ENCODE data around the gene SH3PXD2B. TPM values are rescaled to one million over a fixed set of nuclear protein-coding genes. Genes with fewer than 3 reads are reported as not detected.
"Not testable (repeated sequence)": the region's sequence is repeated elsewhere in the genome, so short reads cannot be mapped to it uniquely, and the experiment has no call there.

Gene SH3PXD2B
- polyA plus RNA-seq, 3 donors: 28.7 to 32.1 (median 29.1) TPM

GRCh38 chr5:172420235-172420939 lies 33.9 kb downstream of the SH3PXD2B start:
- DNase-seq: no peak

GRCh38 chr5:172418862-172419814 lies 35.2 kb downstream of the SH3PXD2B start:
- DNase-seq: no peak

- peak; percentile 54 for DNase-seq
These were observed 36.2 kb downstream of the SH3PXD2B start for GRCh38 chr5:172417983-172418630.

GRCh38 chr5:172417130-172417841 lies 37.0 kb downstream of the SH3PXD2B start:
- DNase-seq: no peak

- DNase-seq: no peak
These were observed 38.7 kb downstream of the SH3PXD2B start for GRCh38 chr5:172415362-172416275.

- no peak for DNase-seq
These were observed 39.6 kb downstream of the SH3PXD2B start for GRCh38 chr5:172414531-172415361.

GRCh38 chr5:172413601-172414171 lies 40.6 kb downstream of the SH3PXD2B start:
- DNase-seq: no peak

GRCh38 chr5:172412724-172413286 lies 41.5 kb downstream of the SH3PXD2B start:
- no peak for DNase-seq

- no peak for DNase-seq
These were observed 42.7 kb downstream of the SH3PXD2B start for GRCh38 chr5:172411484-172412072.

GRCh38 chr5:172410662-172411483 lies 43.5 kb downstream of the SH3PXD2B start:
- no peak for DNase-seq

- DNase-seq: no peak
These were observed 44.2 kb downstream of the SH3PXD2B start for GRCh38 chr5:172410160-172410559.

- DNase-seq: not testable (repeated sequence)
These were observed 44.8 kb downstream of the SH3PXD2B start for GRCh38 chr5:172409477-172409876.

- DNase-seq: no peak
These were observed 46.5 kb downstream of the SH3PXD2B start for GRCh38 chr5:172407822-172408221.

- DNase-seq: no peak
These were observed 47.1 kb downstream of the SH3PXD2B start for GRCh38 chr5:172407241-172407691.

GRCh38 chr5:172405226-172406107 lies 48.9 kb downstream of the SH3PXD2B start:
- no peak for DNase-seq

GRCh38 chr5:172404746-172405145 lies 49.6 kb downstream of the SH3PXD2B start:
- no peak for DNase-seq

Data from renal pelvis (tissue), 4 donors.